Stimulated activated CD8-positive, alpha-beta memory T cell treated with anti-CD3 and anti-CD28 coated beads, Interleukin-2, amount 100 ng/mL, for 1 hour (primary cell): ENCODE results near the gene BLCAP.

Experiments used
- DNase-seq, 2 donors: peaks; one replicate each; pipeline ENCODE4 v3.0.0-alpha.2; 2020; ENCODE audit warnings: low read depth in 2 of 2

BLCAP gene

DNA sequence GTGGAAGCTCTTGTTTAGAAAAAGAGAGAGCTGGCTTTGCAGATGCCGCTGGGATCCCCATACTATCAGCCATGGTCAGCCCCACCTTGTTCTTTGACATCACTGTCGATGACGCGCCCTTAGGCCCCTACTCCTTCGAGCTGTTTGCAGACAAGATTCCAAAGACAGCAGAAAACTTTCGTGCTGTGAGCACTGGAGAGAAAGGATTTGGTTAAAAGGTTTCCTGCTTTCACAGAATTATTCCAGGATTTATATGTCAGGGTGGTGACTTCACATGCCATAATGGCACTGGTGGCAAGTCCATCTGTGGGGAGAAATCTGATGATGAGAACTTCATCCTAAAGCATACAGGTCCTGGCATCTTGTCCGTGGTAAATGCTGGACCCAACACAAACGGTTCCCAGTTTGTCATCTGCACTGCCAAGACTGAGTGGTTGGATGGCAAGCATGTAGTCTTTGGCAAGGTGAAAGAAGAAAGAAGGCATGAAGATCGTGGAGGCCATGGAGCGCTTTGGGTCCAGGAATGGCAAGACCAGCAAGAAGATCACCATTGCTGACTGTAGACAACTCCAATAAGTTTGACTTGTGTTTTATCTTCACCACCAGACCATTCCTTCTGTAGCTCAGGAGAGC lies 2.4 kb upstream of the BLCAP start:
- DNase-seq = no peak

DNA sequence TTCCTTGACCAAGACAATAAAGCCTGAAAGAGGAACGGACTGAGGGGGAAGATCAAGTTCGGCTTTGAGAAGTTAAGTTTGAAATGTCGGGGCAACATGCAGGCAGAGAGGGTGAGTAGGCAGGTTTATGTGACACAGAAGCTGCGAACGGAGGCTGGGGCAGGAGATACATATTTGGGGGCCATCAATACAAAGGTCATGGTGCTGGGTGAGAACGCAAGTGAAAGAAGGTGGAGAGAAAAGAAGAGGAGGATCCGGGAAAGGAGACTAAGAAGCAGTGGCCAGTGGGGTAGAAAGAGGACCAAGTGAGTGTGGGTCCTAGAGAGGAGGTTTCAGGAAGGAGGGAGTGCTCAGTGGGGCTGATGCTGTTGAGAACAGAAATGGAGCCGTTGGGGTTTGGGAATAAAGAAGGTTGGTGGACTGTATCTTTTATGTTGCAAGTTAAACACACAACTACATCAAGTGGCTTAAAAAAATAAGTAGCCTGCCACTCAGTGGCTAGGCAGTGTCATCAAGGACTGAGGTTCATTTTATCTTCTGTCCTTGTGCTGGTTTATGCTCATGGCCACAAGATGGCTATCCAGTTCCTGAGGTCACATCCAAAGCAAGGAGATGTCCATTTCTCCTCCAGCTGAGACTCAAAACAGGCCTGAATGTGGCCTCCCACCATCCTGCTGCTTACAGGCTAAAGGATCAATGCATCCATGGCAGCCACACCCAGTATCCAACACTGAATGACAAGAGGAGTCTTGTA lies 1.7 kb upstream of the BLCAP start:
- DNase-seq = no peak

DNA sequence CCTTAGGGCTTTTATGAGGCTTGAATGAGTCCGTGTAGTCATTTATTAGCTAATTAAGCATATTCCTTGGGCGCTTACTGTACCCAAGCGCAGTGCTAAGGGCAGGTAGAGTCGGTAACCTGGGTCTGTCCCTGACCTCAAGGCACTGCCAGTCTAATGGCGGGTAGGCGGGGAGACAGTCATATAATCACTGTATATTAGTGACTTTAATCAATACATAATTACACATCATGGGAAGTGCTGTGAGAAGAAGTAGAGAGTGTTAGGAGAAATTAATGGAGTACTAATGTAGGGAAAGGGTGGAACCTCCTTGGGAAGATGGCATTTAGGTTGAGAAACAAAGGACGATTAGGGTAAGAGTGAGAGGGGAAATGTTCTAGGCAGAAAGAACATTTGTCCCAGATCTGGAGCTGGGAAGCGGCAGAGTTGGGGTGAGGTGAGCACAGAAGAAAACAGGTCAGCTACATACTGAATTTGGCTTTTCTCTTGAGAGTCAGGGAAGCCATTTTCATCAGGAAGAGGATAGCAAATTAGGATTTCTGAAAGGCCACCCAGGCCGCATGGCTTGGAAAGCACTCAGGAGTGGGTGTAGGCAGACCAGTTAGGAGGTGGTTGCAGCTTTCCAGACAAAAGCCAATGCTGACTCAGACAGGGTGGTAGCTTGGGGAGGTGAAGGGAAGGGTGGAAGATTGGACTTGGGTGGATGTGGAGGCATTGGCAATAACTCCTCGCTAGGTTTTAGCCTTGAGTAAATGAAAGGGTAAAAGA lies 954 bp upstream of the BLCAP start:
- no peak for DNase-seq

DNA sequence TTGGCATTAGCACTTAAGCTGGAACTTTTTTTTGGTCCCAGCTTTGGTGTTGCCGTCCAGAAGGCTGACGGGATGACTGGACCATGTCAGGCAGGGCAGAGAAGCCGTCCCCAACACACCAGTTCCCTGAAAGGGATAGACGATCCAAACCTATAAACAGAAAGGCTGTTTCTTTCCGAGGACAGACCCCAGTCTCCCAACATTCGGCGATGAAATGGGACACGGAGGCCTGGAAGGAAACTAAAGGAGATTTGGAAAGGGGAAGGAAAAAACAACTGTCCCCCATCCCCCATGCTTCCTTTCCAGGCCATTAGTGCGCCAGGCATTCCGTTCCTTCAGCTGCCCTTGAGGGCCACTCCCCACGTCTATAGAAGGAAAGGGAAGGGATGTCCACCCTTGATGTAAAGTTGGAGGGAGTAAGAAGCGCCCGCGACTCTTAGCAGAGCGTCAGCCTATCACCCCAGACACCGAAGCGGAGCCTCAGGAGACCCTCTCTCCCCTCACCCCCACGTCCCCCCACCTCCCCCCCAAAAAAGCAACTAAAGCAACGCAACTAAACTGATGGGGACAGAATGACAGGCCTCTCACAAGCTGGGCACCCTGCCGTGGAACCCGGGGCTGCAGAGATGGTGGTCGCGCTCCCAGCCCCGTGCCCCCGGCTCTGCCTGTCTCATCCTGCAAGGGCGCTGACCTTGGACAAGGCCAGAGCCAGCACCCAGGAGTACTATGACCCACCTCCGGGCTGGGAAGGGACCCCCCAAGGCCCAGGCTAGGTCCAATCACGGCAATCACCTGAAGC lies 638 bp downstream of the BLCAP start:
- DNase-seq = no peak

DNA sequence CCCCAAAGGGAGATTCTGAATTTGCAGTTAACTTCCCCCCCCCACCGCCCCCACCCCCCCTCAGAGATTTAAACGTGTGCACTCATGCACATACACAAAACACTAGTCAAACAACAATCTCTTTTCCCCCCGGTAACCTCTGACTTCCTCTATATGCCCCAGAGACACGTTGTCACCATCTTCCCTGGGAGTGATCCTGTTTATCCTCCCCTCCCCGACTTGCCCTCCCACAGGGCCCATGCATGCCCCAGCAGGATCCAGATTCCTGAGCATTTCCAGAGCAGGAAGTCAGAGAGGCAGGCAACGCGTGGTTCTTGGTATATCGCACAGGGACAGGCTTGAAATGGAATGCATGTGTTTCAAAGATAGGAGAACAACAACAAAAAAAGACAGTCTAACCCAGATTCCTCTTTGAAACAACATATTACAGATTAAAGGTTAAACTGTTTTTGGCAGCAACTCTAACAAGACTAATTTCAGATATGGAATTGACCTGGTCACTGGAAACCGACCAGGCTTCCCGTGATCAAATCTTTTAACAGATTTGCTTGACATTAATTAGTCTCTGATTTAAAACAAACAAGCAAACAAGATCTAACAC lies 1.3 kb downstream of the BLCAP start:
- DNase-seq = no peak

DNA sequence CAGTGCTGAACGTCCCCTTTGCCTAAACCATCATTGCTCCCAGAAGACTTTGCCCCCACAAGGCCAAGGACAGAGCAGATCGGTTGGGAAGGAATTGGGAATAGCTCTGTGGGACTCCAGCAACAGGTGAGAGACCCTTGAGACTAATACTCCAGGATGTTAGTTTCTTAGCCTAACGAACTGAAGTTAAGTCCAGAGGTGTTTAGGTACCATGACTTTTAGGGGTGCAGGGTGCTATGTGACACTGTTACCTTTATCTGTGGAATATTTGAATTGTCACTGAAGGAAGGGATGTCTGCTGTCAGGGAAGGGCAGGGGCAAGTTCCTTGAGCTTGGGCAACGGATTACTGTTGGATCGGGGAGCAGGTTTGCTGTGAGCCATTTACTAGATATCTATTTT lies 1.9 kb downstream of the BLCAP start:
- DNase-seq = no peak

DNA sequence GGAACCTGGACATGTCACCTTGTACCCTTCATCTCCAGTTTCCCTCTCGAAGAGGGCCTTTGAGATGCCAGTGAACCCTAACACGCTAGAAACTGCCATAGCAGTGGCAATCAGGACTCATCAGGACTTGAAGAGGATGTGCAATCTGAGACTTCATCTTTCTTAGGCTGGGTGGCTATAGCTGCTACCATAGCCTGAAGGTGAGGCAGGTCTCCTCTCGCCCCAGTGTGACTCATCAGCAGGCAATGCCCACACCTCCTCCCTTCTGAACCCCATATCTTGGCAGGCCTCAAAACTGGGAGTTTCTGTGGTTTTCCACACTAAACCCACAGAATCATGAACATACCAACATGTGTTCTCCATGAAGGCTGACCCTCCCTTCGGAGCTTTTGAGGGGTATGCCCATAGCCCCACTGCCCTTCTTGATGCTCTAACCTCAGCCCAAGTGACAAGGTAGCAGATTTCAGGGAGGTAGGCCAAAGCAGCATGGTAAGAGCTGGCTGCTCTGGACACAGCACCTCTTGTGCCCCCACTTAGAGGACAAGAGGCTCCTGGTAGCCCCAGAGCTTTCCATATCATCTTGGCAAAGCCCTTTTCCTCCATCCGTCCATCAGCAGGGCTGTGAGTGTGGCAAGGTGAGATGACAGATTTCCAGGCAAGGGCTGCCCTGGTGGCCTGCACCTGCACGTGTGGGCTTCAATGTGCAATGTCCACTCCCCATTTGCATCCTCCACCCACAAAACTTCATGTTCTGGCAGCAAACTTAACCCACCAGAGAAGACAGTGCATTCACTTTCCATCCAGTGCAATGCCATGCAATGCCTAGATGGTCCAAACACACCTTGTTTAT lies 2.6 kb downstream of the BLCAP start:
- no peak for DNase-seq

DNA sequence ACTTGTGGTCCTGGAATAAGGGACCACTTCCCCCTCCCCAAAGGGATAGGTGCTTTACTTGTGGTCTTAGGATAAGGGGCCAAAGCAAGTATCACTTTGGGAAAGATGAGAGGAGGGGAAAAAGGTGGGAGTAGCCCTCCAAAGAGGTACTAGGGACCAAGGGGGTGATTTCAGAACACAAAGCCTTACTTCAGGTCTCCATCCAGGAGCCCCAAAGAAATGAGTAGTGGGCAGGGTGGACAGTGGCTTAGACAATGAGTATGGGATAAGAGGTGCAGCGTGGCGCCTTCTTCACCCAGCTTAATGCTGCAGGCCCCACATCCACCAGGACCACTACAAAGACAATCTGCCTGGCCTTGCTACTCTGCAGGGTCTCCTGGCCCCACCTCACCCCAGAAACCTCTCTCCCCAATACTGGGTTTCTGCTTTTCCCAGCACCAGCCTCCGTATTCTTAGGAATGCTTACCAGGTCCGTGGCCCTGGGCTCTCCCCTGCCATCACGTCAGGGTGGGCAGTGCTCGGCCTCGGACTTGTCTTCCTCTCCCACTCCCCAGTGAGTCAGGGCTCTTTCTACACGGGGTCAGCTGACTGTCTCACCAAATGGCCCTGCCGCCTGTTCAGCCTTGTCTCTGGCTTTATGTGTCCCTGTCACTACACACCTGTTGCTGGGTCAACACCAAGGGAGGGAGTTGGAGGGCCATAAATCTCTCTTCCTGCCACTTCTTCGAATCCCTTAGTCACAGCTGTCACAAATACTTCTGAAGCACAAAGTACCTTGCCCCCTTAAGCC lies 3.6 kb downstream of the BLCAP start:
- no peak for DNase-seq

DNA sequence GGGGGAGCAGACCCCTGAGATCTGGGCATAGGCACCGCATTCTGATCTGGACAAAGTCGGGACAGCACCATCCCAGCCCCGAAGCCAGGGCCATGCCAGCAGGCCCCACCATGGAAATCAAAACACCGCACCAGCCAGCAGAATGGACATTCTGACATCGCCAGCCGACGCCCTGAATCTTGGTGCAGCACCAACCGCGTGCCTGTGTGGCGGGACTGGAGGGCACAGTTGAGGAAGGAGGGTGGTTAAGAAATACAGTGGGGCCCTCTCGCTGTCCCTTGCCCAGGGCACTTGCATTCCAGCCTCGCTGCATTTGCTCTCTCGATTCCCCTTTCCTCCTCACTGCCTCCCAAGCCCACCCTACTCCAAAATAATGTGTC lies 4.7 kb downstream of the BLCAP start:
- no peak for DNase-seq

DNA sequence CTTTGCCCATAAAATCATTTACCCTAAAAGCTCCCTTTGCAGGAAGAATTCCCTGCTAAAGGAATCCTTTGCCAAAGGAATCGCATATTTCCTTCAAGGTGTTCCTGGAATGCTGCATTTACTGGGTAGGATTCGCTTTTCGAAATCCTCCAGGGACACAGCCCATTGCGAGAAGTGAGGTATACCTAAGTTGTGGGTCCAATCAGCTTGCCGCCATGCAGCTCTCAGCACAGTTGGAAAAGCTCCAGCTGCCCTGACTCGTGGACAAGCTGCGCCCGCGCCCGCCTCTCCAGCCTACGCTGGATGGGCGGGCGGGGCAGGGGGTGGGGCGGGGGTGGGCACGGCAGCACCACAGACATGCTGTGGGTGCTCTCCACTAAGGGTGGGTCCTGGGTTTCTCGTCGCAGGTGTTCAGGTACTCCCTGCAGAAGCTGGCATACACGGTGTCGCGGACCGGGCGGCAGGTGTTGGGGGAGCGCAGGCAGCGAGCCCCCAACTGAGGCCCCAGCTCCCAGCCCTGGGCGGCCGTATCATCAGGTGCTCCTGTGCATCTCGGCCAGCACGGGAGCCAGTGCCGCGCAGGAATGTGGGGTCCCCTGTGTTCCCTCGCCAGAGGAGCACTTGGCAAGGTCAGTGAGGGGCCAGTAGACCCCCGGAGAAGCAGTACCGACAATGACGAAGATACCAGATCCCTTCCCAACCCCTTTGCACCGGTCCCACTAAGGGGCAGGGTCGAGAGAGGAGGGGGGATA lies 5.2 kb downstream of the BLCAP start:
- no peak for DNase-seq

DNA sequence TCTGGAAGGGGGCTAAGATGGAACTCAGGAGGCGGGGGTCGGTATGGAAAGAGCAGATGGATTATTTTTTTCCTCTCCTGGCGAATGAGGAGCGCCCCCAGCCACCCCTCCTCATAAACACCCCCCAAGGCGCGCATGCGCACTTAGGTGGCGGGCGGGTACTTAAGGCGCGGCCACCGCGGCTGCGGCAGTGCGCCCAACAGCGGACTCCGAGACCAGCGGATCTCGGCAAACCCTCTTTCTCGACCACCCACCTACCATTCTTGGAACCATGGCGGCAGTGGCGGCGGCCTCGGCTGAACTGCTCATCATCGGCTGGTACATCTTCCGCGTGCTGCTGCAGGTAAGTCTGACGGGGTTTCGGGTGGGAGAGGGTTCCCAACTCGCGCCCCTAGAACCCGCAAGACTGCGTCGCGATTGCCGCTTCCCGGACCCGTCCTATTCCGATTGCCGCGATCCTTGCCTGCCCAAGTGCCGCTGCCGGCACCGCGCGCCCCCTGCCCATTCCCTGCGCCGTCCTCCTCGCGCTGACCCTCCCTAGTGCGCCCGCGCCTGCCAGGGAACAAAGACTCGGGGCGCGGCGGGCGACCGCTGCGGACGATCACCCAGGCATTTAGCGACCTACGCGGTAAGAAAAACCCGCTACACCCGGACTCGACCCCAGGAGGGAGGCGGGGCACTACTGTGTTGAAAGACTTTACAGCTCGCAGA lies 6.5 kb downstream of the BLCAP start, which contains the start of gene NNAT:
Gene NNAT, plus strand, starts transcription at position 190 of the 711 bp plus-strand sequence. Its CDS starts 82 bp downstream, at position 272.
- no peak for DNase-seq

DNA sequence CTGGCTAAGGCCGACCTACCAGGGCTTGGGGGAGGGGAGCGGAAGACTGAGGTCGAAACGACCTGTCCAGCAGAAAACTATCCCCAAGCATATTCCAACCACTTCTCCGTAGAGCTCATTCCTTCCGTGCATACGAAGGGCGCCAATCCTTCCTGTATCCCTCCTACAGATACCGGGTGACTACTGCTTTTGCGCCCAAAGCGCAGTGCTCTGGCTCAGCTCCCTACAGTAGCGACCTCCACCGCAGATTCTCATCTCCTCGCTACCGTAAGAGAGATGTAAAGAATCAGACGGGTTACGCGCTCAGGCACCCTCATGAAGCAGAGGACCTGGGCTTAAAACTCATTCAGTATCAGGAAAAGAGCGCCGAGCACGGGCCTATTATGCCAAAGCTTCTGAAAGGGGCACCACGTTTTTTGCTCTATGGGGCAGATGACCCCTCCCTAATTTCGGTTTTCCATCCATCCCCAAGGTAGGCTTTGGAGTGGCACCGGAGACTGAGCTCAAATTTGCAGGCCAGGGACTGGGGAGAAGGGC lies 7.2 kb downstream of the BLCAP start:
- no peak for DNase-seq

DNA sequence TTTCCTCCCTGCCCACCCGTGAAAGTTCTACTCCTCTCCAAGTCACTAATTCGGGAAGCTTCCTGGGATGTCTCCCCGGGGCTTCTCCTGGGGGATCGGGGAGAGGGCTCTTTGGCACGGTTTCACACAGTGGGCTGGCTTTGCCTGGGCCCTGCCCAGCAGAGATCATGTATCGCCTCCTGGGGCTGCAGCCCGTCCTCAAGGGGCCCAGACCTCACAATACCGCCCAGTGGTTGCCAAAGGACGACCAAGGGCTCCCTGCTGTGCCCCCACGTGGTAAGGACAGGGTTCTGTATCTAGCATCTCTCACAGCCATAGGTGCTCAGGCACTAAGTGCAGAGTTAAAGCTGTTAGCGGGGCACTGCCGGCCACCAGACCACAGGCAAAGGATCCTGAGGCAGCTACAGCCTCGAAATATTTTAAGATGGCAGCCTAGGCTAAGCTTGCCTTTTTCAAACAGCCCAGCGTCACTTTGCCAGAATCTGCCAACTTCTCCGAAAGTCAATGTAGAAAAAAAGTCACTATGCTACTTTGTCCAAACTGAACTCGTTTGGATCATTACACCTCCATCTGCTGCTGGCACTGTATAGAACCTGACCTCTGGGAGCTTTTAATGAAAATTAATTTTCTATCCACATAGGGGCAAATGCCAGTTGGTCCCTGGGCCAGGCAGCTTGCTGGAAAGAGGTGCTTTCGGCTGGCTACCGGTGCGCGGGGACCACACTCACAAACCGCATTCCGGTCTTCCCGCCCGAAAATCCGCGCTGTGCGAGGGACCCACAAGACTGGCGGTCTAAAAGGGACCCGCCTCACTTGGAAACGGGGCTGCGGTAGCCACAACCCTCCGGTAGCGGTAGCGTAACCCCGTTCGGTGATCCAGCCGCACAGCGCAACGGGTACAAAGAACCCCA lies 7.9 kb downstream of the BLCAP start:
- DNase-seq = no peak

DNA sequence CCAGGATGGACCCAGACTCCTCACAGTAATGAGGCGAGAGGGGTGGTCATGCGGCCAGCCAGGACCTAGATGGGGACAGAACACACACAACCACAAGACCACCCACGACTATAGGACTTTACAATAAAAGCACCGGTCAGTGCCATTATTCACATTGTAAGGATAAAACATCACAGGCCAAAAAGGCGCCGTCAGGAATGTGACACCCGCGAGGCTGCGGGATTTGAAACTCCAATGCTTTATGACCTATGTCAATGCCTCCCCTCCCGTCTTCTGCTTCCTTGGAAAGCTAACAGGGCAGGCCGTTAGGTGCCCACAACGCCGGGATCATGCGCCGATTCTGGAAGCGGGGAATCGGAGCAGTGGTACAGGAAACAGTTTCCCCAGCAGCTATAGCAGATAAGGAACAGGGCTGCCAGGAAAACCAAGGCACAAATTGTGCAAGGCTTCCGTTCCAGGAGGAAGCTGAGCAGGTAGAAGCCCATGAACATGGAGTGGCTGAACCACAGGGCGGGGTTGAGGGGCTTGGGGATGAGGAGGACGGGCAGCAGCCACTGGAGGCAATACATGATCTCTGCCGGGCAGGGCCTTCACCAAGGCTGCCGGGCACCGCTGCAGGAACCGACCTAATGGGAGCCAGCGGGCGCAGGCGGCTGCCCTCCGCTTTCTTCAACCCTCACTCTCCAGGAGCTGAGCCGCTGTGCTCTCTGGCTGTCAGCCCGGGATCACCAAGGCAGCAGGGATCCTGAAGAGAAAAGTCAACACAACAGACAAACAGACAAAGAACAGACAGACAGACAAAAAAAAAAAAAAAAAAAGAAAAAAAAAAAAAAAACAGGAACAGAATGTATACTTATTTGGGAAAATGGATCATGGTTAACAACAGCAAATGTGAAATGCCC lies 8.8 kb downstream of the BLCAP start:
- no peak for DNase-seq

DNA sequence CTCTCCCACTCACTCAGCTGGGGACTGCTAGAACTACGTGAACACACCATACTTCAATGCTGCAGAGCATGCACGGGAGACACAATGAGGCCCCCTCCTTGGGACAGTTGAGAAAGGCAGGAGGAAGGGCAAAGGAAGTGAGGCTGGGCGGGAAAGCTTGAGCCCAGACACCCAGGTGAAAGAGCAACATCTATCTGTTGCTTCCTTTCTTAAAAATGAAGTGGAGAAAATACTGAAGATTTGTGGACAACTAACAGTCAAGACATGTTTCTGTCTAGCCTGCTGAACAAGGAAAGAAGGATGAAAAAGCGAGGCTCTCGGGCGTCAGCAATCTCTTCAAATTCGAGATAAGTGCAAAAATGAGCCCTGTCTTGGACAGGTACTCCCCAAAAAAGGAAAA lies 9.6 kb downstream of the BLCAP start:
- no peak for DNase-seq
